HepG2 (cell line): ENCODE measurements around the gene TMEM38A. TPM values are rescaled to one million over a fixed set of nuclear protein-coding genes. Genes with fewer than 3 reads are reported as not detected.

Source experiments
- ATAC-seq: fragments of 200-7000 bp; cut with Tn5 transposase; 3 replicates; pipeline ENCODE4 v1.9.1; 2020; ENCODE audit warnings: mild to moderate bottlenecking, moderate library complexity
- BruUV-seq: library from RNA; stranded (reverse); fragments of 400-500 nt; replicated peaks from 2 replicates; lab custom pipeline; 2021; lab: Mats Ljungman, UMichigan
- CTCF ChIA-PET: fragments of 300-600 bp; formaldehyde crosslinking; extraction: SDS; loops from one replicate; lab custom pipeline; 2021; ENCODE audit warnings: low total read pairs, inconsistent platforms, low intra/inter-chr PET ratio; lab: Yijun Ruan, JAX
- POLR2A ChIA-PET: fragments of 350-600 bp; sonication (Branson Sonifier 250); formaldehyde crosslinking; loops from one replicate; lab custom pipeline; 2020; ENCODE audit warnings: antibody characterized with exemption, inconsistent platforms; lab: Yijun Ruan, JAX
- DNase-seq: peaks from one replicate; pipeline ENCODE4 v3.0.0-alpha.2; 2015; ENCODE audit warnings: low spot score
- FAIRE-seq: peaks from 3 replicates; lab custom pipeline; 2011; peaks lifted over from hg19 to GRCh38; lab: Jason Lieb, UNC
- H2AFZ ChIP-seq: one replicate; pipeline ENCODE4 v1.6.1; 2011; ENCODE audit warnings: low read length, inconsistent platforms
- H3K27ac ChIP-seq: fragments of 300-600 bp; 3 replicates; pipeline ENCODE4 v1.8.0; 2011; ENCODE audit warnings: mixed run types, mild to moderate bottlenecking, mixed read lengths, low read length, inconsistent platforms; ENCODE audit not compliant: insufficient read depth; ENCODE audit errors: extremely low read length
- H3K27me3 ChIP-seq, 2 experiments: fragments of 200-600 bp in 1 of 2; 2 replicates in 1 of 2; 3 replicates in 1 of 2; pipeline versions ENCODE4 v1.6.0 to v1.8.0; 2011; ENCODE audit warnings: low read length in 2 of 2, mild to moderate bottlenecking in 2 of 2, moderate library complexity in 2 of 2, inconsistent platforms in 1 of 2; ENCODE audit not compliant: insufficient read depth in 2 of 2, control insufficient read depth in 1 of 2
- H3K36me3 ChIP-seq, 2 experiments: fragments of 200-600 bp in 1 of 2; replicated peaks in 1 of 2; 2 replicates in 1 of 2; 3 replicates in 1 of 2; pipeline versions ENCODE4 v1.5.1 to v1.8.0; 2011; ENCODE audit warnings: low read length in 2 of 2, inconsistent platforms in 1 of 2; ENCODE audit not compliant: insufficient read depth in 2 of 2, control insufficient read depth in 1 of 2
- H3K4me1 ChIP-seq: 2 replicates; pipeline ENCODE4 v1.5.1; 2012; ENCODE audit warnings: low read length, inconsistent platforms; ENCODE audit not compliant: insufficient read depth
- H3K4me2 ChIP-seq: 2 replicates; pipeline ENCODE4 v1.6.0; 2011; ENCODE audit warnings: low read depth, low read length, inconsistent platforms
- H3K4me3 ChIP-seq, 3 experiments: fragments of 200-600 bp in 1 of 3; sonication (generic), shearing (Covaris generic) in 1 of 3; replicated peaks in 1 of 3; 2 replicates each; pipeline ENCODE4 v1.5.1; 2011 to 2016; ENCODE audit warnings: low read length in 3 of 3, inconsistent platforms in 2 of 3, low read depth in 2 of 3, mild to moderate bottlenecking in 2 of 3, control low read depth in 1 of 3, mixed read lengths in 1 of 3; ENCODE audit not compliant: insufficient read depth in 1 of 3
- H3K79me2 ChIP-seq: one replicate; pipeline ENCODE4 v1.6.1; 2011; ENCODE audit warnings: low read length, inconsistent platforms; ENCODE audit not compliant: insufficient read depth
- H3K9ac ChIP-seq: 2 replicates; pipeline ENCODE4 v1.6.0; 2011; ENCODE audit warnings: mild to moderate bottlenecking, low read depth, low read length, inconsistent platforms; ENCODE audit not compliant: insufficient read depth
- H3K9me3 ChIP-seq: 2 replicates; pipeline ENCODE4 v1.5.1; 2012; ENCODE audit warnings: mild to moderate bottlenecking, low read length
- H4K20me1 ChIP-seq: 2 replicates; pipeline ENCODE4 v1.6.0; 2011; ENCODE audit warnings: inconsistent platforms, mild to moderate bottlenecking, low read length, moderate library complexity; ENCODE audit not compliant: insufficient read depth
- THAP7 ChIP-seq: sonication (generic); formaldehyde crosslinking; IDR thresholded peaks from 2 replicates; pipeline ENCODE4 v1.8.1; 2023; ENCODE audit warnings: mild to moderate bottlenecking, missing genetic modification reagents
- ZBTB42 ChIP-seq: sonication (generic); formaldehyde crosslinking; IDR thresholded peaks from 2 replicates; pipeline ENCODE4 v1.5.0; 2020; ENCODE audit warnings: mild to moderate bottlenecking, missing genetic modification reagents
- WGBS: methylation state at CpG from one replicate; pipeline ENCODE4 v1.1.6; 2017; ENCODE audit warnings: low lambda C conversion rate; 5-methylcytosine and 5-hydroxymethylcytosine counted together
- in situ Hi-C: cut with HindIII; loops from 2 replicates; pipeline ENCODE4 v1.10.0; 2017; ENCODE audit warnings: low pct_unique_long_range_greater_than_20kb; ENCODE audit not compliant: extremely low pct_ligation_motif_present
- intact Hi-C: fragments of 100-400 bp; cut with micrococcal nuclease; formaldehyde crosslinking; loops from one replicate; pipeline ENCODE4 v1.10.0; 2022; ENCODE audit not compliant: unreplicated experiment
- polyA plus RNA-seq, 8 experiments: library from polyadenylated mRNA; depleted of rRNA in 3 of 8; stranded (reverse) in 7 of 8; unstranded in 1 of 8; fragments of >200 nt; fragmentation: Illumina TruSeq in 4 of 8; extraction: Trizol in 4 of 8; gene quantifications; 2 replicates each; pipeline versions ENCODE4 v1.2.1 to v1.2.3, GENCODE V29; 2011 to 2016; ENCODE audit warnings: low read depth in 4 of 8, missing spikeins in 1 of 8, mixed read lengths in 1 of 8; ENCODE audit not compliant: insufficient read depth in 1 of 8
- total RNA-seq, 5 experiments: library from RNA; depleted of rRNA; stranded (reverse); fragments of >200 nt; fragmentation: Illumina TruSeq; extraction: Trizol; gene quantifications; 2 replicates each; pipeline ENCODE4 v1.2.3, GENCODE V29; 2016; ENCODE audit warnings: low read depth in 1 of 5
- TF ChIP-seq, protein P1 (sequence below): sonication (generic); formaldehyde crosslinking; IDR thresholded peaks from 2 replicates; pipeline ENCODE4 v1.5.1; 2020; ENCODE audit warnings: mild to moderate bottlenecking, missing genetic modification reagents, borderline replicate concordance

TMEM38A gene
- total and polyA plus RNA-seq, 2 of the 13 experiments (the other 11 are each of a cell fraction or from before 2014, with no cell fraction given), result 4.8 to 6.8 TPM

GRCh38 chr19:16679811-16680210 is 18.9 kb downstream of the TMEM38A start:
- Histone ChIP-seq H4K20me1 (no peaks in the 10 kb centered on the region), H3K4me1 (peaks cover 14% of the 10 kb centered on the region; the same call in 1 of the 2 replicates), H3K27ac (no peak overlapping the region), H3K27me3 (no peaks in the 10 kb centered on the region), H3K79me2 (no peaks in the 10 kb centered on the region), H3K9ac (no peak overlapping the region), H3K4me3 (no peak overlapping the region), H2AFZ (no peak overlapping the region), H3K9me3 (no peaks in the 10 kb centered on the region), H3K4me2 (no peak overlapping the region), H3K36me3 (peaks cover 2 to 7% of the 10 kb centered on the region in 2 experiments; a peak in 3 of 5 replicates)
- intact Hi-C loops, result no loop called here
- DNase-seq (no peak), ATAC-seq (no peak), FAIRE-seq (no peak)
- TF ChIP-seq, protein P1, sequence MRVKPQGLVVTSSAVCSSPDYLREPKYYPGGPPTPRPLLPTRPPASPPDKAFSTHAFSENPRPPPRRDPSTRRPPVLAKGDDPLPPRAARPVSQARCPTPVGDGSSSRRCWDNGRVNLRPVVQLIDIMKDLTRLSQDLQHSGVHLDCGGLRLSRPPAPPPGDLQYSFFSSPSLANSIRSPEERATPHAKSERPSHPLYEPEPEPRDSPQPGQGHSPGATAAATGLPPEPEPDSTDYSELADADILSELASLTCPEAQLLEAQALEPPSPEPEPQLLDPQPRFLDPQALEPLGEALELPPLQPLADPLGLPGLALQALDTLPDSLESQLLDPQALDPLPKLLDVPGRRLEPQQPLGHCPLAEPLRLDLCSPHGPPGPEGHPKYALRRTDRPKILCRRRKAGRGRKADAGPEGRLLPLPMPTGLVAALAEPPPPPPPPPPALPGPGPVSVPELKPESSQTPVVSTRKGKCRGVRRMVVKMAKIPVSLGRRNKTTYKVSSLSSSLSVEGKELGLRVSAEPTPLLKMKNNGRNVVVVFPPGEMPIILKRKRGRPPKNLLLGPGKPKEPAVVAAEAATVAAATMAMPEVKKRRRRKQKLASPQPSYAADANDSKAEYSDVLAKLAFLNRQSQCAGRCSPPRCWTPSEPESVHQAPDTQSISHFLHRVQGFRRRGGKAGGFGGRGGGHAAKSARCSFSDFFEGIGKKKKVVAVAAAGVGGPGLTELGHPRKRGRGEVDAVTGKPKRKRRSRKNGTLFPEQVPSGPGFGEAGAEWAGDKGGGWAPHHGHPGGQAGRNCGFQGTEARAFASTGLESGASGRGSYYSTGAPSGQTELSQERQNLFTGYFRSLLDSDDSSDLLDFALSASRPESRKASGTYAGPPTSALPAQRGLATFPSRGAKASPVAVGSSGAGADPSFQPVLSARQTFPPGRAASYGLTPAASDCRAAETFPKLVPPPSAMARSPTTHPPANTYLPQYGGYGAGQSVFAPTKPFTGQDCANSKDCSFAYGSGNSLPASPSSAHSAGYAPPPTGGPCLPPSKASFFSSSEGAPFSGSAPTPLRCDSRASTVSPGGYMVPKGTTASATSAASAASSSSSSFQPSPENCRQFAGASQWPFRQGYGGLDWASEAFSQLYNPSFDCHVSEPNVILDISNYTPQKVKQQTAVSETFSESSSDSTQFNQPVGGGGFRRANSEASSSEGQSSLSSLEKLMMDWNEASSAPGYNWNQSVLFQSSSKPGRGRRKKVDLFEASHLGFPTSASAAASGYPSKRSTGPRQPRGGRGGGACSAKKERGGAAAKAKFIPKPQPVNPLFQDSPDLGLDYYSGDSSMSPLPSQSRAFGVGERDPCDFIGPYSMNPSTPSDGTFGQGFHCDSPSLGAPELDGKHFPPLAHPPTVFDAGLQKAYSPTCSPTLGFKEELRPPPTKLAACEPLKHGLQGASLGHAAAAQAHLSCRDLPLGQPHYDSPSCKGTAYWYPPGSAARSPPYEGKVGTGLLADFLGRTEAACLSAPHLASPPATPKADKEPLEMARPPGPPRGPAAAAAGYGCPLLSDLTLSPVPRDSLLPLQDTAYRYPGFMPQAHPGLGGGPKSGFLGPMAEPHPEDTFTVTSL (CRISPR knock-in tag), result no peak
- TF ChIP-seq ZBTB42 (CRISPR knock-in tag) (no peak), THAP7 (no peak)
- in situ Hi-C loops, result no loop called here
- POLR2A ChIA-PET, result no interaction called here
- no TSS peak for BruUV-seq
- CTCF ChIA-PET, result no interaction called here
- WGBS, result 97% methylated on average over 10 of the region's 11 CpGs
